Sciatic nerve (tissue), 2 donors: ENCODE results near the gene PRKAG2. TPM values are rescaled to one million over a fixed set of nuclear protein-coding genes. Genes with fewer than 3 reads are reported as not detected.

ENCODE experiments used
- ATAC-seq: fragments of 200-7000 bp; cut with Tn5 transposase; one replicate; pipeline ENCODE4 v1.9.1; 2020; ENCODE audit warnings: mild to moderate bottlenecking, moderate library complexity
- DNase-seq: peaks from one replicate; pipeline ENCODE4 v3.0.0-alpha.2; 2020; ENCODE audit warnings: low spot score
- intact Hi-C: fragments of 100-400 bp; cut with DNase I; formaldehyde crosslinking; loops from one replicate; pipeline ENCODE4 v1.14.2; 2022
- total RNA-seq: library from RNA; stranded (reverse); fragmentation: NEBNext Ultra II Directional; extraction: Animal tissue kit (Norgen Biotek cat#: 25700); gene quantifications from one replicate; pipeline ENCODE4 v1.2.1, GENCODE V29; 2021
- donor health status: DM: no; HTN: no; CAD: no.
- donor health status: DM: no; HTN: no; CAD: no.

PRKAG2 gene
- total RNA-seq, 1 donor from 2014 or later = 31.5 TPM

DNA sequence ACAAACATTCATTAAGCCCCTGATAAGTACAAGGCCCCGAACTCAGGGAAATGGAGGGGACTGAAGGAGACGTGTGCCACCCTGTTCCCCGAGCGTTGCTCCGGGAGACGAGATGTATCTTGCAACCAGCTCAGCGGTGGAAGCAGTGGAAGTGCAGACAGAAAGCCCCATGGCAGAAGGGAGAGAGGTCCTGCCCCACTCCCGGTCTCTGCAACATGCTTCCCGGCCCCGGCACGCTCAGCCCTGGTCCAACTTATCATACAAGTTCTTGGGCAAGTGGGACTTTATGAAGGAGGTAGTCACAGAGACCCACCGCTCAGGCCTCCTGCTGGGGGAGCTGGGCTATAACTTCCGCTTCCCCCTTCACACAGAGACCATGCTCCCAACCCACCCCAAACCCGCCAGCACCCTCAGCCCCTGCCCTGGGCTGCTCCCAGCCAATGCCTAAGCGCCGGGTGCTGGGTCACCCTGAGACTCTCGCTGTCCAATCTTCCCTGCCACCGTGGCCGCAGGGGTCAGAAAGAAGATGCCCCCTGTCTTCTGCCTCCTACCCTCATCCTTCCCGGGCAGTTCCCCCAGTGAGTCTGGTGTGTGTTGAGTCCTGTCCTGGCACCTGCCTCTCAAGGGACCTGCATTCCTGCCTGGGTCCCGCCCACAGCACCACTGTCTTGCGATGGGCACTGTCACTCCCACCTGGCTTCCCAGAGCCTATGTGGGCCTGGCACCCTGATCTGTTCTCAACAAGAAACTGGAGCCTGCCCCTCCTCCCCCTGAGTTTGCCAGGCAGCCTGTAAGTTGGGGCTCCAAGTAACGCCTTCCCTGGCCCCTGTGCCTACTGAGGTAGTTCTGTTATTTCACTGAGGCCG, 157.7 kb downstream of the PRKAG2 start:
- ATAC-seq (no peak), DNase-seq (no peak)
- intact Hi-C loops = no loop called here

DNA sequence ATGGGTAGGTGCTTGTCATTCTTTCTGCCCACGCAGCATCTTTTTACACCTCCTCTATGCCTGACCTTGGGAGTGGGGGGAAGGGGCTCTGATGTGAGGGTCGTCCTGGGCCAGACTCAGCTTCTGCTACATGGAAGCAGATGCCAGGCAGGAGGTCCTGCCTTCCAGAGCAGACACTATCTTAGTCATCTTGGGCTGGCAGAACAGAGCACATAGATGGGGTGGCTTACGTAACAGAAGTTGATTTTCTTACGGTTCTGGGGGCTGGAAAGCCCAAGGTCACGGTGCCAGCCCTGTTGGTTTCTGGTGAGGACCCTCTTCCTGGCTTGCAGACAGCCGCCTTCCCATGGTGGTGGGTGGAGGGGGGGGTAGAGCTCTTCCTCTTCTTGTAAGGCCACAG, 159.0 kb downstream of the PRKAG2 start:
- DNase-seq (no peak), ATAC-seq (no peak)
- intact Hi-C loops = no loop called here

- no peak for ATAC-seq
- no peak for DNase-seq
- intact Hi-C loops = no loop called here
These were observed 159.5 kb downstream of the PRKAG2 start for GRCh38 chr7:151717415-151717814.

GRCh38 chr7:151716323-151716722, 160.6 kb downstream of the PRKAG2 start:
- DNase-seq (no peak), ATAC-seq (no peak)
- intact Hi-C loops = no loop called here

- DNase-seq (no peak), ATAC-seq (no peak)
- intact Hi-C loops = no loop called here
These were observed 161.1 kb downstream of the PRKAG2 start for GRCh38 chr7:151715666-151716315.

DNA sequence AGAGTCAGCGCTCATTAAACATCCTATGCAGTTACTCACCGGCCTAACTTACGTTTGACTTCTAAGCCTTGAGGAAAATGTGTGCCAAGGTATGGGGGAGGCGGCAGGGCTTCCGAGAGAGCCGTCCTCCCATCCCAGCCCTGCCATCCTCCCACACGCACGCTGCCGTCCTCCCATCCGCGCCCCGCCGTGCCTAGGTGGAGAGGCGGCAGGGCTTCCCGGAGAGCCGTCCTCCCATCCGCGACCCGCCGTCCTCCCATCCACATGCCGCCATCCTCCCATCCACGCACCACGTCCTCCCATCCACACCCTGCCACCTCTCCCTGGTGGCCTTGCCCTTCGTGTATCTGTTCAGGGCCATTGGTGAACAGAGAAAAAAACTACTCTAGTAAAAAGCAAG, 162.7 kb downstream of the PRKAG2 start:
- DNase-seq (no peak), ATAC-seq (no peak)
- intact Hi-C loops = no loop called here

GRCh38 chr7:151712810-151713125, 164.1 kb downstream of the PRKAG2 start:
- DNase-seq (no peak), ATAC-seq (no peak)
- intact Hi-C loops = no loop called here

GRCh38 chr7:151711906-151712809, 164.8 kb downstream of the PRKAG2 start:
- ATAC-seq = peak; percentile 23
- no peak for DNase-seq
- intact Hi-C loops = no loop called here

GRCh38 chr7:151711435-151711872, 165.5 kb downstream of the PRKAG2 start:
- DNase-seq (no peak), ATAC-seq (no peak)
- intact Hi-C loops = no loop called here

- ATAC-seq (no peak), DNase-seq (no peak)
- intact Hi-C loops = no loop called here
These were observed 166.1 kb downstream of the PRKAG2 start for GRCh38 chr7:151710646-151711434.

GRCh38 chr7:151710121-151710640, 166.7 kb downstream of the PRKAG2 start:
- no peak for ATAC-seq
- intact Hi-C loops = no loop called here
- no peak for DNase-seq

DNA sequence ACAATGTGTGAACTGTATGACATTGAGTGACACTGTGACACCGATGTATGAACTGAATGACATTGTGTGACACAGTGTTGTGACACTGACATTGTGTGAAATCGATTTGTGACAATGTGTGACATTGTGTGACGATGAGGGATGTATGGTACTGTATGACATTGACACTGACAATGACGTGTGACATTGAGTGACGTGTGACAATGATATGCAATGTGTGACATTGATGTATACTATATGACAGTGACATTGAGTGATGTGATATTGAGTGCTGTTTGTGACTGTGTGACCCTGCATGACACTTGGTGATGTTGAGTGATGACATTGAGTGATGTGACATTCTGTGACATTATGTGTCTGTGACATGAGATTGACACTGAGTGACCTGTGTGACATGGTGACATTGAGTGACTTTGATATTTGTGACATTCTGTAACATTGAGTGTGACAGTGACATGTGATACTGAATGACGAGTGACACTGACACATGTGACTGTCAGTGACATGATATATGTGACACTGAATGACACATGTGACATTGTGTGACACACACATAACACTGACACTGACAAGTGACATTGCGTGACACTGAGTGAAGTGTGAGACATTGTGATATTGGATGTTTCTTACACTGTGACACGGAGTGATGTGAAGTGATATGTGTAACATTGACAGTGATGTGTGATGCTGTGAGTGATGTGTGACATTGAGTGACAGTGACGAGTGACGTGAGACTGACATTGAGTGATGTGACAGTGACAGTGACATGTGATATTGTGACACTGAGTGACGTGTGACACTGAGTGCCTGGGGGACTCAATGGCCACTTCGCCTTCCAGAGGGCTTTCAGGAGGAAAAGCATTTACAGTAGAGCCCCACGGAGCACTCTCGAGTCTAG, 167.5 kb downstream of the PRKAG2 start:
- intact Hi-C loops = no loop called here
- no peak for ATAC-seq

DNA sequence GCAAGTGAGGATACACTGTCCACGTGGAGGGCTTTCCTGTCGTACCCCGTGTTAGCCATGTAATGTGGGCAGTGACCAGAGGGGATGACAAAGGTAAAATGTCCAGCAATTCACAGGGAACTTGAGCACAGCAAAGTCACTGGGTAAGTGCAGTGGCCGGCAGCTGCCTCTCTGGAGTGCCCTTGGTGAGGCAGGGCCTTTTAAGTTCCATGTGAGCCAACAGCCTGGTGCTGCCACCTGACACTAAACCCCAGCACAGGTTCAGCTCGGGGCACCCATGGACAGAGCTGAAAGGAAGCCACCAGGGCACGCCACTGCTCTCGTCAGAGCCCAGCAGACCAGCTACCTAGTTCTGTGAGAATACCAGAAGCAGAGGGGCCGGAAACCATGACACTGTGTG, 168.3 kb downstream of the PRKAG2 start:
- ATAC-seq (no peak), DNase-seq (no peak)
- intact Hi-C loops = no loop called here

More for the DNA sequence above, 167.5 kb downstream of the PRKAG2 start:
- DNase-seq = no peak

DNA sequence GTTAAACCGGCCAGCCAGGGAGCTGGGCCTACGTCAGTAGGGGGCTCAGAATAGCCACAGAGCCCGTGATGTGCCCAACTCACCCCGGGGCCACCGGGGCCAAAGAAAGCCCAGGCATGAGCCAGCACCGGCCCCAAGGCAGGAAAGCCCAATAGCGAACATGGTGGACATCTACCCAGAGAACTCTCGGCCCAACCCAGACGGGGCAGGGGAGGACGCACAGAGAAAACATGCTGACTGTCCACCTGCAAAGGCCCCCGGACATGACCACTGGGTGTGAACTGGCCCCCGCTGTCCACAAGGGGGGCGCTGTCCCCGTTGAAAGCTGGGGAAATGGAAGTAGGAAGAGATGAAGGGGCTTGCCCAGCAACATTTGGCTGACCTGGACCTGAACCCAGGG, 169.2 kb downstream of the PRKAG2 start:
- intact Hi-C loops = no loop called here
- no peak for DNase-seq
- ATAC-seq = no peak

DNA sequence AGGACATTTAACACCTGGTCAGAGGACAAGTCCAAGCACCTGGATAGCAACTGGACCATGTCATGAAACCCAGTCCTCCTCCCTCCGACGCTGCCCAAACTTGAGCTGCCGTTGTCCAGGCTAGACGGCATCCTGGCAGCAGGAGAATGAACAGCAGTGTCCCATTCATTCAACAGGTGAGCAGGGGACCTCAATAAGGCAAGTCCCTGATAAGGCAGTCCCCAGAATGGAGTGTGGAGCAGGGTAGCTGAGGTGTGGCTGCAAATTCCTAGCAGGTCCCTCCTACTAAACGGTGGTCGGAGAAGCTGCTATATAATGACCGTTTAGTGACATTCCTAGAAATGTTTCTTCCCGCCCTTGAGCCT, 169.8 kb downstream of the PRKAG2 start:
- DNase-seq = no peak
- no peak for ATAC-seq
- intact Hi-C loops = no loop called here

GRCh38 chr7:151706277-151707104, 170.4 kb downstream of the PRKAG2 start:
- ATAC-seq (no peak), DNase-seq (no peak)
- intact Hi-C loops = no loop called here
